Measurements from ENCODE around the gene TACR2. TPM values are rescaled to one million over a fixed set of nuclear protein-coding genes. Genes with fewer than 3 reads are reported as not detected.

TACR2 gene
- total RNA-seq, 4 donors from 2014 or later = 0.65 to 4.5 (median 1.3) TPM

DNA sequence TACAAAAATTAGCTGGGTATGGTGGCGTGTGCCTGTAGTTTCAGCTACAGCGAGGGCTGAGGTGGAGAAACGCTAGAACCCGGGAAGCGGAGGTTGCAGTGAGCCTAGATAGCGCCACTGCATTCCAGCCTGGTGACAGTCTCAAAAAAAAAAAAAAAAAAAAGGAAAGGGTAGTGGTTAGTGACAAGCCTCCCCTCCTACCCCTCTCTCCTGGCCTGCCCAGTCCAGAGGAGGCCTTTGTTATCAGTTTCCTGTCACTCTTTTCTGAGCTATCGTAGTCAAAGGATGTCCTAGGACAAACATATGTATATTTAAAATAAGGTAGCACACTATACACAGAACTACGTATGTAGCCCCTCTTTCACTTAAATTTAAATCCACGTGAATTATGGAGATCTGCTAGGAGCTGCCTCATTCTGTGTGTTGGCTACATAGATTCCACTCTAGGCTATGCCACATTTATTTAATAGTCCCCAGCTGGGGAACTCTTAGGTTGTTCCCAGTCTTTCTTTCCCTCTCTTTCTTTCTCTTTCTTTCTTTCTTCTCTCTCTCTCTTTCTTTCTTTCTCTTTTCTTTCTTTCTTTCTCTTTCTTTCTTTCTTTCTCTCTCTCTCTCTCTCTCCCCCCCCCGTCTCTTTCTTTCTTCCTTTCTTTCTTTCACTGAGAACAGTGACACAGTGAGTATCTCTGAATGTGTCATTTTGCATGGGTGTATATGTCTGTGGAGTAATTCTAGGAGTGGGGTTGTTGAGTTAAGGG, 38.5 kb upstream of the TACR2 start:
- TF ChIP-seq, protein P1, sequence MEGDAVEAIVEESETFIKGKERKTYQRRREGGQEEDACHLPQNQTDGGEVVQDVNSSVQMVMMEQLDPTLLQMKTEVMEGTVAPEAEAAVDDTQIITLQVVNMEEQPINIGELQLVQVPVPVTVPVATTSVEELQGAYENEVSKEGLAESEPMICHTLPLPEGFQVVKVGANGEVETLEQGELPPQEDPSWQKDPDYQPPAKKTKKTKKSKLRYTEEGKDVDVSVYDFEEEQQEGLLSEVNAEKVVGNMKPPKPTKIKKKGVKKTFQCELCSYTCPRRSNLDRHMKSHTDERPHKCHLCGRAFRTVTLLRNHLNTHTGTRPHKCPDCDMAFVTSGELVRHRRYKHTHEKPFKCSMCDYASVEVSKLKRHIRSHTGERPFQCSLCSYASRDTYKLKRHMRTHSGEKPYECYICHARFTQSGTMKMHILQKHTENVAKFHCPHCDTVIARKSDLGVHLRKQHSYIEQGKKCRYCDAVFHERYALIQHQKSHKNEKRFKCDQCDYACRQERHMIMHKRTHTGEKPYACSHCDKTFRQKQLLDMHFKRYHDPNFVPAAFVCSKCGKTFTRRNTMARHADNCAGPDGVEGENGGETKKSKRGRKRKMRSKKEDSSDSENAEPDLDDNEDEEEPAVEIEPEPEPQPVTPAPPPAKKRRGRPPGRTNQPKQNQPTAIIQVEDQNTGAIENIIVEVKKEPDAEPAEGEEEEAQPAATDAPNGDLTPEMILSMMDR (IDR thresholded peaks at IDR 0.05; ENCODE audit: low read depth) = no peak

DNA sequence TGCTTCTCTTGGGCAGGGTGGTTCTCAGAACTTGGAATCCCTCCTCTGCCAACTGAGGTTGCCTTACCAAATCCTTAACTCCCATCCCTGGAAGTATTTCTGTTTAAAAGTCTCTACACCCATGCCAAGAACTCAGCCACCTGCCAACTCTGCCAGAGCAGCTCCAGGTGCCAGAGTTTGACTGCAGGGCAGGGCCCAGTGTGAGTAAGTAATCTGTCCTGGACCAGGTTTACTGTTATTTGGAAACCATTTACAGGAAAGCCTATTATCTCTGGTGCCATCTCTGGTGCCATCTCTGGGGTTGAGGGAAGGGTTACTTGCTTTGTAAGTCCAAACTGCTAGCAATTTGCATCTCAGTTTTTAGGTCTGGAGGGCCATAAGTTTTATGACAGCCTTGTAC, 37.1 kb upstream of the TACR2 start:
- TF ChIP-seq, protein P1 (IDR thresholded peaks at IDR 0.05; ENCODE audit: low read depth) = no peak

DNA sequence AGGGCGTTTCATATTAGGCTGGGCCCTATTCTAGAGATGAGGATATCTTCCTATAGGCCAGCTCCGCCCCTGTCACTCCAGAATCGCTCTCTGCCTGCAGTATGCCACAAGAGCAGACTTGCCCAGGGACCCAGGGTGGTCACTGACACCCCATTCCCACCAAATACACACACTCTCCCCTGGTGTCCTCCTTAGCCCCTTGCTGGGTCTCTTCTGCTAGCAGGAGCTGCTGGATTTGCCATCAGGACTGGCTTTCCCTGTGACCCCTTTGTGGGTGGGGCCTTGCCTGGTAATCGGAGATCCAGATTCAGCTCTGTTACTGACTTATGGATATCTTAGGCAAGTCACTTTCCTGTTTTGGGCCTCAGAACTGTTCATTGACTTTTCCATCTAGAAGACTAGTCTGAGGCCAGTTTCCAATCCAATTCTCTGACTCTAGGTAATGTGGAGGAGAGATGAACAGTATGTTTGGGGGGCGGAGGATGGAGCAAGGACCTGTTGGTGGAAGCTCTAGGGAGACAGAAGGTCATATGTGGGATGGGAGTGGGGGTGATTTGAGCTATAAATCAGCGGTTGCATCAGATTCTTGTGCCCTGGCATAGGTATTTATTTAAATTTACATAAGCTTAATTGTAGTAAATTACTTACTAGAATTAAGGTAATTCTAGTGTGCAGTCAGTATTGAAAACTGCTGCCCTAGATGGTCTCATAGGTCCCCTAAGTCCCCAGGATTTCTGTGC, 36.1 kb upstream of the TACR2 start:
- TF ChIP-seq, protein P1 (IDR thresholded peaks at IDR 0.05; ENCODE audit: low read depth) = no peak

DNA sequence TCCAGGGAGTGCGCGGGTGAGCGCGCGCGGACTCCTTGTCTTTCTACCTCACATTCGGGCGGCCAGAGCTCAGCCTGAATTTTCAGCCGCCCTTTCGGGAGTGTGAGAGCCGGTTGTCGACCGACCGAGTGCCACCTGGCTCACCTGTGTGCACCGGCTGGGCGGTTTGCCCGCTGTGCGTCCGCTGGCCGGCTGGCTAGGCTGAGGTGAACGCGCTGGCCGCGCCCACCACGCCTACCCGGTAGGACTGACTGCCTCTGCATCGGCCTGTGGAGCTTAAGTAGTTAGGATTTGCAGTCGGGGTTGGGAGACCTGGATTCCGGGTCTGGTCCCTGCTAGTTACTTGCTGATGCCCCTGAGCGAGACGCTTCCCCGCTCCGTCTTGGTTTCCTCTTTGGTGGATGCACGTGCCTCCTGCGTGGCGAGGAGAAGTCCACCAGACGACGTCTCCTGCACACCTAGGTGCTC, 35.1 kb upstream of the TACR2 start:
- TF ChIP-seq, protein P1 (IDR thresholded peaks at IDR 0.05; ENCODE audit: low read depth) = no peak

DNA sequence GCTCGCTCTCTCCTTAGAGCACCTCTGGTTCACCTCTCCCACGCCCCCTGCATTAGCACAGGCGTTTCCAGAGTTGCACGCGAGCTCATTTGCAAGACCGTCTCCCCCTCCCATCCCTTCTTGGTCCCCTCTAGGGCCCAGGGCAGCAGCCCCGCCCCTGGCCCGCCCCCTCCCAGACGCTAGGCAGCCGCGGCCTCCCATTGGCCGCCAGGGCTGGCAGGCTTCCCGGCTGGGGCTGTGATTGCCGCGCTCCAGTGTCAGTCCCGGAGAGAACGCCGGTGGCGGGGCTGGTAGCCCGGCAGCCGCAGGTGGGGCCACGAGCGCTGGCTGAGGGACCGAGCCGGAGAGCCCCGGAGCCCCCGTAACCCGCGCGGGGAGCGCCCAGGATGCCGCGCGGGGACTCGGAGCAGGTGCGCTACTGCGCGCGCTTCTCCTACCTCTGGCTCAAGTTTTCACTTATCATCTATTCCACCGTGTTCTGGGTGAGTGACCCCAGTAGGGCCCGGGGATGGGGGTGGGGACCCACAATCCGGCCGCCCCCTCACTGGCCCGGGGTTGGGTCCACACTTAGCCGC, 34.6 kb upstream of the TACR2 start, which contains the start of gene TSPAN15:
Gene TSPAN15, plus strand, starts transcription at position 257 of the 575 bp plus-strand sequence. Its CDS starts 130 bp downstream, at position 387.
- TF ChIP-seq, protein P1 (IDR thresholded peaks at IDR 0.05; ENCODE audit: low read depth) = no peak

DNA sequence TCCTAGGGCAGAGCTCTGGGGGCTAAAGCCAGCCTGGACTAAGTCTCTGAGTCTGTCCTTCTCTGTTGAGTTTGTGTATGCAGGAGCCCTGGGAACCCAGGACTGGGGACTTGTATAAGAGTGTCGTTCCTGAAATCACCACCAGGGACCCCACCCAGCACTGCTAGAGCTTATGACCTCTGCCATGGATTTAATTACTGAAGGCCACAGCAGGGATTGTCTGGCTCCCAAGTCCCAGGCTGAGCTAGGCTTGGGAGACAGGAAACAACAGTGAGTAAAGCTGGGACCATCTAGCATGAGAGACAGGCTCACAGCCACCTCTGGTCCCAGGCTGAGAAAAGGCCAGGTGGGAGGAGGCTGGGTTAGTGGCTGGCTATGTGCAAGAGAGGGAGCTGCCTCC, 33.1 kb upstream of the TACR2 start:
- TF ChIP-seq, protein P1 (IDR thresholded peaks at IDR 0.05; ENCODE audit: low read depth) = no peak

DNA sequence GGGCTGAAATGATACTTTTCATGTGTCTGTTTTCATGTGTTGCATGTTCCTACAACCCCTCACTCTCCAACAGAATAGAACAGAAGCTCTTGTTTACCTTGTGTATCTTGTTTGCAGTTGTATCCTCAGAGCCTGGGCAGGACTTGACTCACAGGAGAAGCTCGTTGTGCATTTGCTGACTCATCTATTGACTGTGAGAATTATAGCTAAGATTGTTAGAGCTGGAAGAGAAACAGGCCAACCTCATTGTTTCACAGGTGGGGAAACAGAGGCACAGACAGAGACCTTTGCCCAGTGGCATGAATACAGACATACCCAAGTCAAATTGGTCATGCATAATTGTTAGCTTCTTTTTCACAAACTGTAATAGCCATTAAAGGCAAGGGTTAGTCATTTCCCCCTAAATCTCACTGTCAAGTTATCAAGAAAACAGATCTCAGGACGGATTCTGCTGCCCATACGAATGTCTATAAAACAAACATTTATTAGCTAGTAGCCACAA, 30.0 kb upstream of the TACR2 start:
- TF ChIP-seq, protein P1 (IDR thresholded peaks at IDR 0.05; ENCODE audit: low read depth) = no peak

All from subcutaneous adipose tissue (tissue), 4 donors.